H4 (cell line): Measurements from ENCODE around the gene FURIN. TPM values are rescaled to one million over a fixed set of nuclear protein-coding genes. Genes with fewer than 3 reads are reported as not detected.
"Not testable (repeated sequence)": the region's sequence is repeated elsewhere in the genome, so short reads cannot be mapped to it uniquely, and the experiment has no call there.

Source experiments
- DNase-seq: peaks from one replicate; pipeline ENCODE4 v3.0.0-alpha.2; 2015; ENCODE audit warnings: low spot score
- total RNA-seq: library from RNA; depleted of rRNA; stranded (reverse); fragments of >200 nt; shearing (Covaris generic); gene quantifications from 2 replicates; pipeline ENCODE4 v1.2.3, GENCODE V29; 2014; rRNA removed

FURIN gene
- total RNA-seq = 8.1 and 16.9 TPM in 2 replicates

DNA sequence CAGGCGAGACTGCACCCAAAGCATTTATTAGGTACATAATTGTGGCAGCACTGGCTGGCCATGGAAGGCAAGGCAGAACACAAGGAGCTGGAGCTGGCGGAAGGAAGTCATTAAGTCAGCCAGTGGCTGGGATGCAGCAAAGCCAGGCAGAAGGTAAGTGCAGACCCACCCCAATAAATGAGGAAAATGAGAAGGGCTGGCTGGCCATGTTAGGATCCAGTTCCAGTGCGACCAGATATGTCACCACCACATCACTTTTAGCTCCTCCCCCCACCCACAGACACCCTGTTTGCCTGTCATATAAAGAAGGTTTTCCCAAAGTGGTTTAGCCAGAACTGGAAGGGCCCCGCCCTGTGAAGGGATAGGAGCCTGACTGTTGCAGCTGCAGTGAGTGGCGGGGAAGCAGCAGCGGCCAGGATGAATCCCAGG lies at the start of gene FURIN:
Gene FURIN (plus strand): TSS at position 328 of the 429 bp plus-strand sequence. CDS start 7,153 bp downstream, outside the sequence.
- DNase-seq = no peak

DNA sequence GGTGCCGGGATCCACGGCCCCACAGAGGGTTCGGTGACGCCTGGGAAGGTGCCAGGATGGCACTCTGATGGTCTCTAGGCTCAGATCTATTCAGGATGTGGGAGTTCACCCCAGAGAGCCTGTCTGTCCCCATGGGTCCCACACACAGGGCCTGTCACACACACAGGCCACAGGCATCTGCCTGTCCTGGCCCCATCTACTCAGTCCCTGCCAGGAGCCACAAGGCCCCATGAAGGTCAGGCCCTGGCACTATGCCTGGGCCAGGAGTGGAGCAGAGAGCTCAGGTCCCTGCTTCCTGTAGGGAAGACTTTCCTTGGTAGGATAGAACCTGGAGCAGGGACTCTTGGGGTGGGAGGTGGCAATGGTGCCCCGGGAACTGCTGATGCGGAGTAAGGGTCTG lies 49.0 kb upstream of the FURIN start:
- DNase-seq = no peak

DNA sequence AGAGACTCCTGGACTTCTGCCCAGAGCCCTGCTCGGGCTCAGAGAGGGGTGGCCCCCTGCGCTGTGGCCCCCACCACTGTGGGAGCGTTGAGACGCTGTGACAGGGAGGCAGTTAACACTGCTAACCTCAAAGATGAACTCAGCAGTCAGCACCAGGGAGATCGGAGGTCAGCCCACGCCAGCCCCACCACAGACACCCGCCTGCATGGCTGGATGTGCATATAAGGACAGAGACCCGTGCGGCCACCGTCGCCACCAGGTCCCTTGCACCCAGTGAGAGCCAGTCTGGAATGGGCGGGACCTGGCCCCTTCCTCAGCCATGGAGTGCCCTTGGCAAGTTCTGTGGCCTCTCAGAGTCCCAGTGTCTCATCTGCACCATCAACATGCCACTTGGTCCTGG lies 48.5 kb upstream of the FURIN start:
- no peak for DNase-seq

DNA sequence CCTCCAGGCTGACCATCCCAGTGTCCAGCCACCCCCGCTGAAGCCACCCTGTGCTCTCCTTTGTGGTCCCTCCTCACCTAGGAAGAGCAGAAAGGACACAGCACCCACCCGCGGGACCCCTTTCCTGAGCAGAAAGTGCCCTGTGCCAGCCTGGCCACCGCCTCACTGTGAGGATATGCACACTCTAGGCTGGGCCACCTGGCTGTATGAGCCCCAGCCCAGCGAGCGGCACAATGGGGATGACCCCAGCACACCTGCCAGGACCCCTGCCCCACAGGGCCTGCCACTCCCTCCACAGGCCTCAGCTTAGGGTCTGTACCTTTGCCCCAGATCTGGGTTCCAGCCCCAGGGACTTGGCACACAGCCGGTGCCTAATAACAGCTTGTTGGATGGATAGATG lies 47.9 kb upstream of the FURIN start:
- DNase-seq = no peak

DNA sequence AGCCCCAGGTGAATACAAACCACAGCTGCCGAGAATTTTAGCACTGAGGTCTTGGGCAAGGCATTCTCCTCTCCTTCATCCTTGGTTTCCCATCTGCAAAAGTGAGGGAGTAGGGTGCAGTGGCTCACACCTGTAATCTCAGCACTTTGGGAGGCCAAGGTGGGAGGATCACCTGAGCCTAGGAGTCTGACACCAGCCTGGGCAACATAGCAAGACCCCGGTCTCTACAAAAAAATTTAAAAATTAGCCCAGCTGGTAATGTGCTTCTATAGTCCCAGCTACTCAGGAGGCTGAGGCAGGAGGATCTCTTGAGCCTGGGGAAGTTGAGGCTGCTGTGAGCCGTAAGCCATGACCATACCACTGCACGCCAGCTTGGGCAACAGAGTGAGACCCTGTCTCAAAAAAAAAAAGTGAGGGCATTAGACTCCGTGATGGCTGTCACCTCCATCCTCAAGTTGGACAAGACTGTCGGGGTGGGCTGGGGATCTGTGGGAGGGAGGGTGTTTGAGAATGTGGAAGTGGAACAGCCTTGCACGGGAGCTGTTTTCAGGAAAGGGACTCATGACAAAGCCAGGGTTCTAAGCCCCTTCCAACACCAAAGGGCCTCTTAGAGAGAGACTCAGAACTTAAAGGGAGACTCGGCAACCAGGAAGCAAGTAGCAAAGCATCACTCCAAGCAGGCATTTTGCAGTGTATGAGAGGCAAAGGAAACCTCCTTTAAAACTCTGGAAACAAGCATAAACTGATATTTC lies 46.0 kb upstream of the FURIN start:
- DNase-seq = no peak

DNA sequence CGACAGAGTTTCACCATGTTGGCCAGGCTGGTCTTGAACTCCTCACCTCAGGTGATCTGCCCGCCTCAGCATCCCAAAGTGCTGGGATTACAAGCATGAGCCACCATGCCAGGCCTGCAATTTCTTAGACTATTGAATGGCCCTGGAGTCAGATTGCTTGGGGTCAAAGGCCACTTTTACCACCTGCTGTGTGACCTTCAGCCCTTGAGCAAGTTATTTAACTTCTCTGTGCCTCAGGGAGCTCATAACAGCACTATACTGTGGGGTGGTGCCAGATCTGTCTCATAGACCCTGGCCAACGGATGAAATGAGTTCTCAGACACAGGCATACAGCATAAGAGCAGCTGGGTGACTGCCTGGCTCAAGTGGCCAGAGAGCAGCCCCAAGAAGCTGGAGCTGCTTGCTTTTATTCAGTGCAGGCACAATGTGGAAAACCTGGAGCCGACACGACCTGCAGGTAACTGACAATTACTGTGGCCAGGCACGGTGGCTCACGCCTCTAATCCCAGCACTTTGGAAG lies 44.9 kb upstream of the FURIN start:
- no peak for DNase-seq

DNA sequence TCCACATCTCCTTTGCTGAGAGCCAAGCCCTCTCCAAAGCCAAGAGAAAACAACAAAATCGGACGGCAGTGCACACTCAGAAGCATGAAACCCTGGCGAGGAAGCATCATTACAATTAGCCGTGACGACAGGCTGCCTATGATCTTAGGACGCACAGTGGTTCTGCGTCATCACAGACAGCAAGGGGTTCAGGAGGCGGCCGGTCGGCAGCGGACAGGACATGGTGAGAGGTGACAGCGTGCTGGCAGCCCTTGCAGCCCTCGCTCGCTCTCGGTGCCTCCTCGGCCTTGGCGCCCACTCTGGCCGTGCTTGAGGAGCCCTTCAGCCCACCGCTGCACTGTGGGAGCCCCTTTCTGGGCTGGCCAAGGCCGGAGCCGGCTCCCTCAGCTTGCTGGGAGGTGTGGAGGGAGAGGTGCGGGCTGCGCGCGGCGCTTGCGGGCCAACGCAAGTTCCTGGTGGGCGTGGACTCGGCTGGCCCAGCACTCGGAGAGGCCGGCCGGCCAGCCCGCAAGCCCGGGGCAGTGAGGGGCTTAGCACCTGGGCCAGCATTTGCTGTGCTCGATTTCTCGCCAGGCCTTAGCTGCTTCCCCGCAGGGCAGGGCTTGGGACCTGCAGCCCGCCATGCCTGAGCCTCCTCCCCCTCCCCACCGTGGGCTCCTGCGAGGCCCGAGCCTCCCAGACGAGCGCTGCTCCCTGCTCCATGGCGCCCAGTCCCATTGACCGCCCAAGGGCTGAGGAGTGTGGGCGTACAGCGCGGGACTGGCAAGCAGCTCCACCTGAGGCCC lies 43.1 kb upstream of the FURIN start:
- DNase-seq = not testable (repeated sequence)

DNA sequence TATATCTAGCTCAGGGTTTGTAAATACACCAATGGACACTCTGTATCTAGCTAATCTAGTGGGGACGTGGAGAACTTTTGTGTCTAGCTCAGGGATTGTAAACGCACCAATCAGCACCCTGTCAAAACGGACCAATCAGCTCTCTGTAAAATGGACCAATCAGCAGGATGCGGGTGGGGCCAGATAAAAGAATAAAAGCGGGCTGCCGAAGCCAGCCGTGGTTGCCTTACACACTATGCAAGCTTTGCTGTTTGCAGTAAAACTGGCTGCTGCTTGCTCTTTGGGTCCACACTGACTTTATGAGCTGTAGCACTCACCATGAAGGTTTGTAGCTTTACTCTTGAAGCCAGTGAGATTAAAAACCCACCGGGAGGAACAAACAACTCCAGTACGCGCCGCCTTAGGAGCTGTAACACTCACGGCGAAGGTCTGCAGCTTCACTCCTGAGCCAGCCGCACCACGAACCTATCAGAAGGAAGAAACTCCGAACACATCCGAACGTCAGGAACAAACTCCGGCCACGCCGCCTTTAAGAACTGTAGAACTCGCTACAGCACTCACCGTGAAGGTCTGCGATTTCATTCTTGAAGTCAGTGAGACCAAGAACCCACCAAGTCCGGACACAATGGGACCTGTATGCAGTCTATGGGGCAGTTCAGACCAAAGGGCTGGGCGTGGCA lies 42.0 kb upstream of the FURIN start:
- DNase-seq = not testable (repeated sequence)

DNA sequence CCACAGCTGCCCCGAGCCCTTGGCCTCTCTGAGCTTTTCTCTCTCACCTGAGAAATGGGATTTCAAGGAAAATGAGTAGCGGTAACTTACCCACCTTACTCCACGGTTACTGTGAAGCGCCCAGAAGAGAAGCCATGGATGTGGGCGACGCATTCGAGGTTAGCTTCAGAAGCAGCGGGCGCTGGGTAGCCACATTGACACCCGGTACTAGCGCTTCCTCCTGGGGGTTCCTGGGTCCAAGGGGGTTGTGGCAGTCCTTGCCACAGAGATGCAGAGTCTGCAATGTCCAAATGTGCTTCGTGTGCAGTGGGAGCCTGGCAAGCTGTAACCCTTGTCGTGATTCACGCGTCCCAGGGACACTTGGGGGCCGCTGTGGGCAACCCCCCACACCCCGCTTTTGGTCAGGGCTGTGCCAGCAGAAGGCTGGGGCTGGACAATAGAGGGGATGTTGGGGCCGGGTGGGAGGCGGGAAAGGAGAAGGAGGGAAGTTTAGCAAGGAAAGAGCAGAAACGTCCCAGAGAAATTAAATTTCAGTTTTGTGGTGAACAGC lies 41.4 kb upstream of the FURIN start:
- no peak for DNase-seq

DNA sequence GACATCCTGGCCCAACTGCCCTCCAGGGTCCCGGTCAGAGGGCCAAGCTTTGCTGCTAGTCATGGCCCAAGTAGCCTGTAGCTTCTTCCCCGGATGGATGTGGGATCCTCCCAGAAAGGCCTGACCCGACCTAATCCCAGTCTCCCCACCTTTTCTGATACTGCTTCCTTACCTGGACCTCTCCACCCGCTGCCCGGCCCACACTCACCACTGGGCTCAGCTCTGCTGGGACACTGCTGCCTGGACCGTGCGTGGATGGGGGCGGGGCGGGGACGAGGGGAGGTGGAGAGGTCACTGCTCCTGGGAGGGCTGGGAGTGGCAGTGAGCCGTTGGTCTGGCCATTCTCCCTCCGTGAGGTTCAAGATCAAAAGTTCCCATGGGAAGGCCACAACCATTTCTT lies 40.3 kb upstream of the FURIN start:
- no peak for DNase-seq

DNA sequence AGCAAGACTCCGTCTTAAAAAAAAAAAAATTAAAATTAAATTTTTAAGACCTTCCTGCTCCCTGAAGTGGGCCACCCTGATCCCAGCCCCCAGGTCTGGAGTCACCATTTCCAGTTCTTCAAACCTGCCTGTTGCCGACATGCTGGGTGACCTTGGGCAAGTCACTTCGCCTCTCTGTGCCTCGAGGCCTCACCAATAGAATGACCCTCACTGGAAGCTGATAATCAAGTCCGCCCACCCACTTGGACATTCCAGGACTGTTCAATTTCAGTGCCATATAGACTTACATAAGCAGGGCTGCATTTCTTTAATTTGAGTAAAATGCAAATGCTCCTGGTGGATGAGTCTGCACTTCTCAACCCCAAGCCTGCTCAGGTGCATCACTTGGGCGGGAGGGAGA lies 39.3 kb upstream of the FURIN start:
- no peak for DNase-seq

DNA sequence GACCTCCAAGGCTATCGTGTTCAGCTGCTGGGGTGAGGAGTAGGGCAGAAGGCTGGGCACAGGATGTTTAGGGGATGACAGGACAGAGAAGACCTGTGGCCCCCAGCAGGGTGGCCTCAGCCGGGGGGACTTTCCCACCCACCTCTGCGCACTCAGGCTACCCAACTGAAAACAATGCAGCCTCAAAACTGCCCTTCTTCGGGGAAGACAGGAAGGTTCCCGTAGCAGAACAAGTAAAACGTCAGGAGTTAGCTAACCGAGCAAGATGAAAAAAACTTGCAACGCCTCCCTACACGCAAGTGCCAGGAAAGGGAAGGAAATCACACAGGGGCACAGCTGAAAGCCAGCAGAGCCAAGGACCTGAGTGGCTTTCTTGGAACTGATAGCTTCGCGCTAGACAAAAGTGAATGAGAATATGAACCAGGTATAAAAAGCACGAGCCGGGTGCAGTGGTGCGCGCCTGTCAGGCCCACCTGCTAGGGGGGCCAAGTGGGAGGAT lies 38.4 kb upstream of the FURIN start:
- no peak for DNase-seq

DNA sequence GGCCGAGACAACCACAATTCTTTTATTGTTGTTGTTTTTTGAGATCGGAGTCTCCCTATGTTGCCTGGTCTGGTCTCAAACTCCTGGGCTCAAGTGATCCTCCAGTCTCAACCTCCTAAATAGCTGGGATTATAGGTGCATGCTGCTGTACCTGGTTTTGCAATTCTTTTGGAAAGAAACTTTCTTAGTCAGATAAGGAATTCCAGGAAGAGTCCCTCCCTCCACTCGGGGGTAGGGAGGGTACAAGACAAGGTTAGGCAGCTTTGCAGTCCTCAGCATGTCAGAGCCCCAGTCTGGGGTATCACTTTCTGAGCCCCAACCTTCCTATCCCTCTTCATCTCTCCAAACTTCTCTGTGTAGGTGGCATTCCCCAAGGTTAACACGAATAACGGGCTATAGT lies 33.8 kb upstream of the FURIN start:
- no peak for DNase-seq

DNA sequence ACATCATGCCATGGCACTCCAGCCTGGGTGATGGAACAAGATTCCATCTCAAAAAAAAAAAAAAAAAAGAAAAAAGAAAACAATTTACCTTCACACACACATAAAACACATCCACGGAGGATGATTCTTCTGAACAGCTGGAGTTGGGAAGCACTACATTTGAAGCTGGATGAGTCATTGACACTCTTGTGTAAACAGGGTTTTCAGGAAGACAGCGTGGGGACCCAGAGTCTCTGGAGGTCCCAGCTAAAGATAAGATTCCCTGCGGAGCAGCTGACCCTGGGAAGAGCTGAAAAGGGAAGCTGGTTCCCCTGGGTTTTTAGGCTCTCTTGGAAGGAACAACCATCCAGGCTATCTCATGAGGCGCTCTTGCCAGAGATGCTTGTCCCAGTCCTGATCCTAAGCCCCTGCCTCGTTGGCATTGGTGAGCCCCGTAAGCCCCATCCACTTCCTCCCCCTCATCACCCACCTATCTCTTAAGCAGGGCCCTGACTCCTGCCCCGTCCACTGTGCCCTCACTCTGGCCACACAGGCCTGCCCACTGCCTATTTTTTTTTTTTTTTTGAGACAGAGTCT lies 32.0 kb upstream of the FURIN start:
- DNase-seq = peak; percentile 46

DNA sequence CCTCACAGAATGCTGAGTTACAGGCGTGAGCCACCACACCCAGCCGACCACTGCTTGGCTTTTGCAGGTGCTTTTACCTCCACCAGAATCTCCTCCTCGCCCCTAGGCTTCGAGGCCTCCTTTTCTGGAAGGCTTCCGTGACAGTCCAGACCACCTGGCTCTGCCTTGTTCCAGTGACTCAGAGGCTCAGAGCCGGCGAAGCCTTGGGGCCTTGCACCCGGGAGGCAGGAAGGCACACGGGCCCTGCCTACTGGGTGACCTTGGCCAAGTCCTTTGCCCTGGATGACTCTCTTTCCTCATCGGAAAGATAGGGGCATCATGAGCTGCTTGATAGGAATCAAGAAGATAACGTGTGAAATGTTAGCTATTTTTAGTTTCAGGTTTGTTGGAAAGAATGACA lies 31.3 kb upstream of the FURIN start:
- DNase-seq = no peak

DNA sequence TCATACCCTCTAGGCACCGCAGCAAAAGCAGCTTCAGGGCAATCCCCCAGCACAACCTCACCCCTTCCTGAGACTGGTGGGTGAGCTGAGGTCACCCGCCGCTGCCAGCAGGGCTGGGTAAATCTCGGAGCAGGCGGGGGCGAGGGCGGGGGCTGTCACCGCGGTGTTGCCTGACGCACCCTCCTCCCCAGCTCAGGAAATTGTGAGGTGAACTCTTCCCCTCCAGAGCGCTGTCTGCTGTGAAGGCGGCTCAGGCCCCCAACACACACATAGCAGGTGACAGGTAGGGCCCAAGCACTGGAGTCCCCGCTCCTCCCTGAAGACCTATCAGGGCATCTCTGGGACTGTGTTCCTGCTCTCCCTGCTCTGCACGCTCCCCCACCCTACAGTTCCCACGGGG lies 30.2 kb upstream of the FURIN start:
- no peak for DNase-seq

DNA sequence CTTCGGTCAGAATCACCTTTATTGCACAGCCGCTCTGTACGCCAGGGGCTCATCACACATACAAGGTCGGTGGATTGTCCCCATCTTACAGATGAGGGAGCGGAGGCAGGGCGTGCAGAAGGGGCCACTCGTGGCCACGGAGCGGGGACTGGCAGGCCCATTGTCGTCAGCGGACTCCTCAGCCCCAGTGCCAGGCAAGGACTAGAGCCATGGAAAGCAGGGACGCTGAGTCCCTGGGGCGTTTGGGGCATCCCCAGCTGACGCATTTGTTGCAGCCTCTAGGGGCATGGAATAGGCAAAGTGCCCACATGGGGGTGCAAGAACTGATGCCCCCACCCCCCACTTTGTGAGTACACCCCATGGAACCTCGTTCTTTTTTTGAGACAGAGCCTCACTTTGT lies 29.8 kb upstream of the FURIN start:
- DNase-seq = no peak

DNA sequence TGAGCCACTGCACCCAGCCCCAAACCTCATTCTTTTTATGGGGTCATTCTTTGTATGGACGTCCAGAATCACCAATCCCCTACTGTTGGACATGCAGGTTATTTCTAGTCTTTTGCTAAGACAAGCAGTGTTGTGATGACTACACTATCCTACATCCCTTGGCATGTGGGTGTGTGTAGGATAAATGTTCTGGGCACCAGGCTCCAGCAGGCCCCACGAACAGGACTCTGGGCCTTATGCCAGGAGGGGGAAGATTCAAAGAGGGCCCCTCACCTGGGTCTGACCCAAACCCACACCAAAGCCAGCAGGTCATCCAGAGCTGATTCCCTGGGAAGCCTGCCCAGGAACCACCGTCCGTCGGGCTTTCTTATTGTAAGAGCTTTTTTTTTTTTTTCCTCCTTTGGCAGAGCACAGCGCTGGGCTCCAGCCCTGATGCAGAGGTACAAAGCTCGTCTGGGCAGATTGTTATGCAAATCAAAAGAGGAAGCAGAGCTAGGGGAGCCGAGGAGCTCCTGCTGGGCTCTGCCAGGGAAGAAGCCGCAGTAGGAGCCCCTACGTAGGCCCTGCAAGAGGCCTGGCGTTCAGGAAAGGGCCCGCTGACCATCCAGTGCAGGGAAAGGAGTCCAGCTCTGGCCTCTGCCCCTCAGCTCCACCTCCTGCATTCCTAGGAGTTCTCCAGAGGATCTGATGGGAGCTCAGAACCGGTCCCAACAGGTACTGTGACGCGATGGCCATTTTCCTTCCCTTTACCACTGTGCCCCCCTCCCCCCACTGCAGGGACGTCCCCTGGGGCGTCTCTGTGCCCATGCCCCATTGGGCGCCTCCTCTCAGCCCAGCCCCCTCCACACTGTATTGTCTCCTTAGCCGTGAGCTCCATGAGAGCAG lies 29.0 kb upstream of the FURIN start:
- DNase-seq = no peak

DNA sequence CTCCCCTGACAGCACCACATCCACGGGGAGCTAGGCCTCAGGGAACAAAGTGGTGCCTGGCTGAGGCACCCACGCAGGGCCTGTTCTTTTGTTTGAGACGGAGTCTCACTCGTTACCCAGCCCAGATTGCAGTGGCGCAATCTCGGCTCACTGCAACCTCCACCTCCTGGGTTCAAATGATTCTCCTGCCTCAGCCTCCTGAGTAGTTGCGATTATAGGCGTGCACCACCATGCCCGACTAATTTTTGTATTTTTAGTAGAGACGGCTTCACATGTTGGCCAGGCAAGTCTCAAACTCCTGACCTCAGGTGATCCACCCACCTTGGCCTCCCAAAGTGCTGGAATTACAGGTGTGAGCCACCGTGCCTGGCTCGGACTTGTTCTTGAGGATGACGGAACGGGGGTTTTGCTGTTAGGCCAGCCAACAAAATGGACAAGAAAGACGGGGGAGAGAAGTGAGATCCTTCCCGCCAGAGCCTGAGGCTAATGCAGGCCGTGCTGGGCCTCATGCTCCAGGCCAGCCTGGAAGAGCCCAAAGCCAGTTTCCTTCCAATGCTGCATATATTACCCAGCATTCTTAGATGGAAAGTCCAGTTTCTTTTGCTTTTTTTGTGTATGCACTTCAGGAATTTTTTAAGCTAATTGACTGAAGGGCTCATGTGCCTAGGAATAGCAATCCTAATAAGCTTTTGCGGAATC lies 28.1 kb upstream of the FURIN start:
- DNase-seq = no peak

DNA sequence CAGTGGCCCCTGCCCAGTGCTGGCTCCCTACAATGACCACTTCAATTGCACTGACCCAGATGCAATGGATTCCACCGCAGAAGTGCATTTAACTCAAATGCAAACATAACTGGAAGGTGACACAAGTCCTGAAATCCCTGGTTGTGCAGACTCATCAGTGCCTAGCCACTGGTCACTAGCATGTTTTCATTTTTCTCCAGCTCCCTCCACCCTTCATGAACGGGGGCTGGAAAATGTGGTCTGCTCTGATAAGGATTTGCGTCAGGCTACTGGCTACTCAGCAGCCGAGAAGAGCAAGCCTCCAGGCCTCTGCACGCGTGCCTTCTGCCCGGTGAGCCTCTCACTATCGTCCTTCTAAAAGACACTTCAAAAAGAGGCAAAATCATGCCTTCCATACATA lies 27.4 kb upstream of the FURIN start:
- no peak for DNase-seq
